ENCODE results near the gene ELP1.

ELP1 gene

GRCh38 chr9:108877524-108877923, 56.4 kb downstream of the ELP1 start:
- no peak for DNase-seq

GRCh38 chr9:108876425-108876824, 57.5 kb downstream of the ELP1 start:
- DNase-seq, result no peak

DNA sequence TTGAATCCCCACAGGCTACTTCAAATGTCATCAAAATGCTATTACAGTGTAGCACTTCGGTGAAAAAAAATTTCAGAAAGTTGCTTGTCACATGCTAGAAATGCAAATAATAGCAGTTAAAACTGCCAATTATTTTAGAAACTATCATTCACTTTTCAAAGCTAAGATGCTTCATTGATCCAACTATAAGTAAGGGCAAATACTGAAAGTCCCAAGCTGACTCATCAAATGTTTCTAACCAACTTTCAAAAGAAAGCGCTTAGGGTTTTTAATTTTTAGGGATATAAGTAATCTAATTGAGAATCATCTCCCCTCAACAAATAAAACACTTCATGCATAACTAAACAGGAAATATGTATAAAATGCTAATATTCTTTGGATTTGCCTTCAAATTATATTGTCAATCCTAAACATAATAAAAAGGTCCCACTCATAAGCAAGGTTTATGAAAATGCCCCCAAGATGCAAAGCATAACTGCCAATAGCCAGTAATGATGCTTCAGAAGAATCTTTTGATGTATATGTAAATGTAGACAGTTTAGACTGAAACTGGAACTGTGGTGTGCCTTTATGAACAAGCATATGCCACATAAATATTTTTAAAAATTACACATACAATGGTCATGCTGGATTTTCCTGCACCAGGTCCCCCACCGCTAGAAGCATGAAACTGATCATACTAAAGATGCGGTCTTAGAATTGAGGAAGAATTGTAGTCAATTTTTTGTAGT, 59.7 kb downstream of the ELP1 start:
- no peak for DNase-seq

- DNase-seq, result no peak
Measured at GRCh38 chr9:108869092-108869725, 64.7 kb downstream of the ELP1 start.

GRCh38 chr9:108867829-108868228, 66.1 kb downstream of the ELP1 start:
- no peak for DNase-seq

DNA sequence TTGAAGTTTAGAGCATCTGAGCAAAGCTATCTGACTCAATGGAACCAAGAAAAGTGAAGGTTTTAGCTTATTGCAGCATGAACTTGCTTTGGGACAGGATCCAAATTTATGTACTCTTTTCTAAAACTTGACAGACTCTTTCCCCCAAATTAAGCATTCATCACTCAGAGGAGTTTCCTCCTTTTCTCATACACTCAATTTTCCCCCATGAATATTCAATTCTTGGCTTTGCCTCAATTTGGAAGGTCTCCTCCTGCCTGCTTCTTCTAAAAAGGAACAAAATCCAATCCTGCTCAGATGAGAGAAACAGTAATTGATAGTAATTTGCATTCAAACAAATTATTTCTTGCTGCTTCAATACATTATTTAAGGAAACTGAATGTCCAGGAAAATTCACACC, 66.8 kb downstream of the ELP1 start:
- DNase-seq, result no peak

DNA sequence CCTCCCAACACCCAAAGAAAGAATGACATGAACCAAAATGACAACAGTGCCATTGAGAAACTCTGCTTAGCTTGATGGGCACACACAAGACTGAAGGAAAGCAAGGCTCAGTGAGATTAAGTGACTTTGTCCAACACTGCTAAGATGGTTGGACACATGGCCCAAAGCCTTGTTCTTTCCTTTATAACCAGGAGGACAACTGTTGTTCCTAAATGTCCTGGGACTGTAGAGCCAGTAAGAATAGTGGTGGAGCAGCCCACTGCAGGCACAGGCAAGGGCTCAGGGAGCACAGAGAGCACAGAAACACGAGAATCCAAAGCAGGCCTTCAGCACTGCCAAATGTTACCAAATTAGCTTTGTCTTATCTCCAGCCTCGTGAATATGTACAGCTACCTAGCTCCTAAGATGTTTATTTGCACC, 67.9 kb downstream of the ELP1 start:
- no peak for DNase-seq

DNA sequence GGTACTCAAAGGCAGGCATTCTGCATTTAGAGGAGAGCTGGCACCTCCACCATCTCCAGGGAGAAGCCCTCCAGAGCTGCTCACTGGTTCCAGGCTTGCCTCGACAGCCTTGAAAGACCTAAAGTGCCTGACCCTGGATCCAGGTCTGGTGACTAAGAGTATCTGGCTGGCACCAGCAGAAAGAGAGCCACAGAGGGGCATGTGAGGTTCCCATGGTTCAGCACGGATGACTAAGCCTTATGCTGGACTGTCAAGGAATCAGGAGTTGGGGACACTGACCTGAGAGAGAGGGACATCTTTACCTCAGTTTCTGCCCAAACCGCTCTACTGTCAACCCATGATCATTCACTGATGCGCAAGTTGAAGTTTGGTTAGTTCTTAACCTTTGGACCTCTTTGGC, 68.9 kb downstream of the ELP1 start:
- no peak for DNase-seq

DNA sequence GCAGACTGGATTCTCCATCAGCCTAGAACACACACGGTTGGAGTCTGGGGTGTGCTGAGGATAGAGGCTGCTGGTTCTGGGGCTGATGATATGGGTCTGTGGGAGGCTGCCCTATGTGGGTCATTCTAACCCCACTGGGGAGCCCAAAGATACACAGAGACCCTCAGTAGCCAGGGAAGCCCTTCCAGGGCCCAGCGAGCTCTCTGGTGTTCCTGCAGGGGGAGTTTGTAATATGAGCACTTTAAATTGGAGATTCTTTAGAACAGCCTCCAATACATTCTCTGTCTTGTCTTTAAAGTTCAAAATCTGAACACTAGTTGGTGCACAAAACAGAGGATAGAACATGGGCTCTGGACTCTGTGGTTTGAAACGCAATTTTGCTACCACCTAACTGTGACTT, 69.5 kb downstream of the ELP1 start:
- DNase-seq, result no peak

DNA sequence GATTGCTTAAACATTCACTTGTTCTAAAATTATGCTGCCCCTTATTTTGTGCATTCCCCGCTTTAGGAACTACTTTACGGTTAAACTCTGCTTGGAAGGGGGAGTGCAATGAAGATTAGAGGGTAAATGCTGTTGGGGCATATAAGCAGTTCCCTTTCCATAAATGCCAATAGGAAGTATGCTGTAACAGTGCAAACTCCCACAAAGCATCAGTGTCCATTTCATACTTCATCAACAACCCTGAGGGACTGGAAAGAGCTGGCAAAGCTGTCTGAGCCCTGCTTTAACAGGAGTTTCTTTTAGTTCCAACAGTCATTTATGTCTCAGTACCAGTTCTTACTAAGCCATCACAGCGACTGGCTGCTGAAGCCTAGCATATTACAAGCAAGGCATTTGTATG, 70.0 kb downstream of the ELP1 start:
- DNase-seq, result no peak

- no peak for DNase-seq
Measured at GRCh38 chr9:108861997-108862396, 71.9 kb downstream of the ELP1 start, which contains the start of gene ACTL7A. Gene ACTL7A (plus strand): TSS chr9:108862266. CDS start chr9:108862323, 57 bp downstream.

DNA sequence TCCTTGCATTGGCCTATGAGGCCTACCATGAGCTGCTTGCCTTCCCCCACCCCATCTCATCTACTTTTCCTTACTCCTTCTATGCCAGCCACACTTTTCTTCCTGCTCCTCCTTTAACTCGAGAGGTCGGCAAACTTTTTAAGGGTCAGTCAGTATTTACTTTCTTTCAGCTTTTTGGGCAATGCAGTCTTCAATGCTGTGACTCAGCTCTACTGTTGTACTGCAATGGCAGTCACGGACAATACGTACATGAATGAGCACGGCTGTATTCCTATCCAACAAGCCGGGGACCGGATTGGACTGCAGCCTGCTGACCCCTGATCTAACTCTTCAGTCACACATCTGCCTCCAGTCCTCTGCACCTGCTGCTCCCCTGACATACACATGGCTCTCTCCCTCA, 72.5 kb downstream of the ELP1 start:
- DNase-seq, result no peak

DNA sequence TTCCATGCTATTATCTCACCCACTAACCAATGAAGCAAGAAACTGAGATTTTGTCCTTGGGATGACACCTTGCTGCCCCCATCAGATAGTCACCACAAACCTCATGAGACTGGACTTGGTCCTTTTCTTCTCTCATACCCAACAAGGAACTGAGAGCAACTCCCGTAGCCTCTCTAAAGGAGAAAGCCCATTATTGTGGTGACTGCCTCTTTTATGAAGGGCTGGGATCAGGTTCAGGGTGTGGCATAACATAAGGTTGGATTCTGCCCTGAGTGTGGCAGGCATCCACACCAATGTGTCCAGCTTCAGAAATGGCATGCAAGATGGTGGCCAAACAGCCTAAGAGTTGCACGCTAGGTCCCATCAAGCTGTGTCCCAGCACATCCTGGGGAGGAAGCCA, 73.2 kb downstream of the ELP1 start:
- no peak for DNase-seq

DNA sequence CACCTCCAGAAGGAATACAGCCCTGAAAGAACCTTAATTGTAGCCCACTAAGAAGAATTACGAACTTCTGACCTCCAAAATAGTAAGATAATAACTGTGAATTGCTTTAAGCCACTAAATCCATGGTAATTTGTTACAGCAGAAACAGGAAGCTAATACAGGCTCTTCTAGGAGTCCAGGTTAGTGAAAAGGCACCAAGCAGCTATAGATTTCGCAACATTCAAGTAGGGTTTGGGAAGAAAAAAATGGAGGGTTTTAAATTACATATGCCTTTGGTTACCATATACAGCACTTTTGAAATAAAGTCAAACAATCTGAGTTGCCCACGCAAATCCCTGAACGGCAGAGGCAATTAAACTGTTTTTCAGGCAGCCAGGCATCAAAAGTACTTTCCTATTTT, 73.6 kb downstream of the ELP1 start:
- DNase-seq, result no peak

DNA sequence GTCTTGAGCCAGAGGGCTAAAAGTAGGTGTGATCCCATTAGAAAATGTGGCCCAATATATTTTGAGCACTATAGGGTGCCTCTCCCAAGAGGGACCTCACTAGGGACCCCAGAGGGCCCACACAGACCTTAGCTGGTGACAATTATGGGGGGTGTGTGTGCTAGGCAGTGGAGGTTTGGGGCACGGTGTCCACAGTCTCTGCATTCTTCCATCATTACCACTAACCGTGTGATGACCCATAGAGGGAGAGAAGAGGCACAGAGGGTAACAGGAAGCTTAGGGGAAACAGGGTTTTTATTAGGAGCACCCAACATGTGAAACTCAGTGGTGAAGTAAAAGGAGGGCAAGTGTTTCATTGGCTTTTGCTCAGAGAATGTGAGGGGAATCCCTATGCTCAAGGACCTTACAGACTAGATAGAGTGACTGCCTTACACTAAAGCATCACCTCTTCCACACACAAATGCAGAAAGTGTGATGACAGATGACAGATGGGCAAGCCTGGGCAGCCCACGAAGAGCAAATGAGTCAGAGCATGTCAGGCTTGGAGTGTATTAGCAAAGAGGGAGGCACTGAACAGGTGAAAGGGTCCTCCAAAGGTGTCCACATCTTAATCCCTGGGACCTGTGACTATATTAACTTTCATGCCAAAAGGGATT, 74.3 kb downstream of the ELP1 start:
- DNase-seq, result no peak

GRCh38 chr9:108857572-108857971, 76.4 kb downstream of the ELP1 start:
- no peak for DNase-seq

GRCh38 chr9:108855888-108856287, 78.0 kb downstream of the ELP1 start, which contains the start of gene ACTL7B:
Gene ACTL7B (minus strand): TSS chr9:108855986. CDS start chr9:108855930, 56 bp downstream.
- DNase-seq, result no peak

DNA sequence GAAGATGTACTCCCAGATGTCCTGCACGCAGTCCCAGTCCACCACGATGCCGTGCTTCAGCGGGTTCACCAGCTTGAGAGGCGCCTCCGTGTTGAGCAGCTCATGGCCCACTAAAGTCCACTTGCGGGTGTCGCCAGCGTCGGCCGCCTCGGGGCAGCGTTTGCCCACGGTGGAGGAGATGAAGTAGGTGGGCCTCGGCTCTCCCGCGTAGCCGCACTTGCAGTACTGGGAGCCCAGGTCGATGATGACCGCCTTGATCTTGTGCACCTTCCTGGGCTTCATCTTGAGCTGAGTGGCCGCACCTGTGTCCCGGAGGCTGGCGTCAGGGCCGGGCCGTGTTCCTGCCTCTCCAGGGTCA, 78.4 kb downstream of the ELP1 start:
- DNase-seq, result no peak

- no peak for DNase-seq
Measured at GRCh38 chr9:108854641-108855528, 79.0 kb downstream of the ELP1 start.

DNA sequence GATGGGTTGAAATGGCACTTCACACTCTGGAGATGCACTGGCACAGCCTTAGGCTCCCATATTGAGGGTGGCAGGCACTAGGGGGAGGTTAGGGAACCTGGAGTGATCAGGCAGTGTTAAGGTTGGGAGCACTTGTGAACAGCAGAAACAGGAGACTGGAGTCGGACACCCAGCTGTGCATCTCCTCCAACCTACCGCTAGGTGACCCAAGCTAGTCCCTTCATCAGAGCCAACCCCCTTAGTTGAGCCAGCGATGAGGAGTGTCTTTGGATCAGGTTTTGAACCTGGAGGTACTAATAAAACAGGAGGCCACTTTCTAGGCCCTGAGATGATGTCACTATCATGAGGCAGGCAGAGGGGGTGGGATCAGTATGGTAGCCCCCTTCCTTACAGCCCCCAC, 79.8 kb downstream of the ELP1 start:
- no peak for DNase-seq

DNA sequence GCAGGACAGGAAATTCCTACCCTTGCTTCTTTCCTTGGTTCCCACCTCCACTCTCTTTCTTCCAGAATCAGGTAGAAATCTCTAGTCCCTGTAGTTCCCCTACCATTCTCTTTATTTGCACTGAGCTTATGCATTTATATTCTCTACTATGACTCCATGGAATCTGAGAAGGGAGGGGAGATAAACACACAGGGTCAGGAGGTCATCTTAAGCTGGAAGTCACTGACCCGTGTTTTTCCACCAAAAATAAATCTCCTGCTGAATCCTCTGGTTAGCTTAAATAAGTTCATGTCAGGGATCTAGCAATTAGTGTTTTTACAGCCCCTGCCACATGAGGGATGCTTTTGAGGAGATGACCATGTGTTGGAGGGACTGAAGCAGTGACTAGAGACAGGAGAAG, 81.8 kb downstream of the ELP1 start:
- no peak for DNase-seq

- no peak for DNase-seq
Measured at GRCh38 chr9:108851138-108851537, 82.8 kb downstream of the ELP1 start.

DNA sequence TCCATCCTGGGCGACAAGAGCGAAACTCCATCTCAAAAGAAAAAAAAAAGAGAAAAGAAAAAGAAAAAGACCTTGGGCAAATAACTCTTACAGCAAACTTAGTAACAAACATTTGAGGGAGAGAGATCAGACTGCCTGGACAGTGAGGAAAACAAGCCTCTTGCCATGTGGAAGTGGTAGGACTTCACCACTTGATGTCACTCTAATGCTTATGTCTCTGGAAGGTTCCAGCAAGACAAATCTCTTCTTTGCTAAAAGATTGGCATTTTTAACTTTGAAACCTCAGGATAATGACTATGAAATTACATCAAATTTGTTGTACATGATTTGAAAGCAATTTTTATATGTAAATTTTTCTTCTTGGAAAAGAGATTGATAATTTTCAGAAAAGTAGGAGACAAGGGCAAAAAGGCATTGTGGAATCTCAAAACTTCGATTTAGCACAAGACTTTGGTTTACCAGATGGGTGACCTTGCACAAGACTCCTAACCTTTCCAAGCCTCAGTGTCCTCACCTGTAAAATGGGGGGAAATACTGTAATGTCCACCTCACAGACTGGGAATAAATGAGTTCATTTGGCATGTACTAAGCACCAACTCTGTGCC, 83.5 kb downstream of the ELP1 start:
- peak in 1 of 2 experiments; percentile 34 for DNase-seq

All from NCI-H2081 (cell line).